ENCODE measurements around the gene DHRS7B. TPM values are rescaled to one million over a fixed set of nuclear protein-coding genes. Genes with fewer than 3 reads are reported as not detected.

DHRS7B gene
- total RNA-seq, 1 donor from 2014 or later: 20.2 TPM

- no peak overlapping the region for H3K4me3 Mint-ChIP-seq (ENCODE audit: unreplicated experiment)
- no peak for DNase-seq (ENCODE audit: low spot score)
- TF ChIP-seq CTCF (IDR thresholded peaks at IDR 0.05): peak; percentile 47
- H3K36me3 Mint-ChIP-seq (ENCODE audit: low read depth): no peaks in the 10 kb centered on the region
- no peaks in the 10 kb centered on the region for H3K27me3 Mint-ChIP-seq (ENCODE audit: low read depth)
- peaks cover 6% of the 10 kb centered on the region for H3K4me1 Mint-ChIP-seq (ENCODE audit: low read depth)
- H3K27ac Mint-ChIP-seq (ENCODE audit: unreplicated experiment): no peak overlapping the region
- H3K9me3 Mint-ChIP-seq (ENCODE audit: low read depth): no peaks in the 10 kb centered on the region
These were observed 35.7 kb upstream of the DHRS7B start for GRCh38 chr17:21090902-21091618.

GRCh38 chr17:21094298-21094704 is 32.5 kb upstream of the DHRS7B start:
- no peak overlapping the region for H3K27ac Mint-ChIP-seq (ENCODE audit: unreplicated experiment)
- H3K4me1 Mint-ChIP-seq (ENCODE audit: low read depth): peaks cover 15% of the 10 kb centered on the region
- H3K36me3 Mint-ChIP-seq (ENCODE audit: low read depth): no peaks in the 10 kb centered on the region
- TF ChIP-seq CTCF (IDR thresholded peaks at IDR 0.05): no peak
- no peaks in the 10 kb centered on the region for H3K9me3 Mint-ChIP-seq (ENCODE audit: low read depth)
- H3K4me3 Mint-ChIP-seq (ENCODE audit: unreplicated experiment): no peak overlapping the region
- no peak for DNase-seq (ENCODE audit: low spot score)
- H3K27me3 Mint-ChIP-seq (ENCODE audit: low read depth): no peaks in the 10 kb centered on the region

GRCh38 chr17:21095735-21096134 is 31.0 kb upstream of the DHRS7B start:
- Mint-ChIP-seq H3K4me3 (ENCODE audit: unreplicated experiment) (no peak overlapping the region), H3K36me3 (ENCODE audit: low read depth) (no peaks in the 10 kb centered on the region), H3K4me1 (ENCODE audit: low read depth) (peaks cover 20% of the 10 kb centered on the region), H3K27ac (ENCODE audit: unreplicated experiment) (no peak overlapping the region), H3K9me3 (ENCODE audit: low read depth) (no peaks in the 10 kb centered on the region), H3K27me3 (ENCODE audit: low read depth) (no peaks in the 10 kb centered on the region)
- no peak for DNase-seq (ENCODE audit: low spot score)
- TF ChIP-seq CTCF (IDR thresholded peaks at IDR 0.05): no peak

- Mint-ChIP-seq H3K27me3 (ENCODE audit: low read depth) (no peaks in the 10 kb centered on the region), H3K36me3 (ENCODE audit: low read depth) (no peaks in the 10 kb centered on the region), H3K27ac (ENCODE audit: unreplicated experiment) (no peak overlapping the region), H3K4me3 (ENCODE audit: unreplicated experiment) (no peak overlapping the region), H3K4me1 (ENCODE audit: low read depth) (peaks cover 15% of the 10 kb centered on the region), H3K9me3 (ENCODE audit: low read depth) (no peaks in the 10 kb centered on the region)
- TF ChIP-seq CTCF (IDR thresholded peaks at IDR 0.05): no peak
- no peak for DNase-seq (ENCODE audit: low spot score)
These were observed 29.9 kb upstream of the DHRS7B start for GRCh38 chr17:21096874-21097273.

GRCh38 chr17:21098934-21099689 is 27.7 kb upstream of the DHRS7B start:
- H3K27me3 Mint-ChIP-seq (ENCODE audit: low read depth): no peaks in the 10 kb centered on the region
- H3K9me3 Mint-ChIP-seq (ENCODE audit: low read depth): no peaks in the 10 kb centered on the region
- no peaks in the 10 kb centered on the region for H3K36me3 Mint-ChIP-seq (ENCODE audit: low read depth)
- no peak for DNase-seq (ENCODE audit: low spot score)
- TF ChIP-seq CTCF (IDR thresholded peaks at IDR 0.05): no peak
- H3K4me1 Mint-ChIP-seq (ENCODE audit: low read depth): peaks cover 15% of the 10 kb centered on the region
- peak overlapping the region; percentile 20 for H3K27ac Mint-ChIP-seq (ENCODE audit: unreplicated experiment)
- peak overlapping the region; percentile 89 for H3K4me3 Mint-ChIP-seq (ENCODE audit: unreplicated experiment)
